Keratinocyte (primary cell): Measurements from ENCODE around the gene ZNF445.

Experiments used
- CTCF ChIP-seq, 3 experiments: IDR thresholded peaks in 1 of 3; conservative IDR thresholded peaks in 1 of 3; optimal IDR thresholded peaks in 1 of 3; 2 replicates in 2 of 3; 3 replicates in 1 of 3; pipeline versions ENCODE3 to v1.5.1; 2011; ENCODE audit warnings: low read length in 3 of 3, mild to moderate bottlenecking in 3 of 3, moderate library complexity in 2 of 3, control low read depth in 1 of 3, inconsistent platforms in 1 of 3; ENCODE audit not compliant: insufficient read depth in 2 of 3; ENCODE audit errors: extremely low read depth in 1 of 3
- EZH2 ChIP-seq: IDR thresholded peaks from one replicate; pipeline ENCODE4 v1.6.1; 2012; ENCODE audit warnings: inconsistent platforms, mild to moderate bottlenecking, low read length, moderate library complexity

GRCh38 chr3:44392489-44392888 is 85.0 kb downstream of the ZNF445 start:
- TF ChIP-seq CTCF (optimal IDR thresholded peaks at IDR 0.05 in 1 of 3, IDR thresholded peaks at IDR 0.05 in 1 of 3, conservative IDR thresholded peaks at IDR 0.05 in 1 of 3; ENCODE audit: extremely low read depth in 1 of 3, insufficient read depth in 2 of 3, low read length in 3 of 3): no peak
- no peak for TF ChIP-seq EZH2
